Measurements from ENCODE around the gene ADAM8. TPM values are rescaled to one million over a fixed set of nuclear protein-coding genes. Genes with fewer than 3 reads are reported as not detected.

Gene ADAM8
- total RNA-seq, 4 donors from 2014 or later, result 5.1 to 7.6 (median 5.9) TPM; not detected in 1

- H3K4me3 ChIP-seq, result no peak overlapping the region
- no peak for DNase-seq
- TF ChIP-seq CTCF (IDR thresholded peaks at IDR 0.05) (no peak), POLR2A (IDR thresholded peaks at IDR 0.05) (no peak)
- no peak overlapping the region for H3K27ac ChIP-seq
- no peaks in the 10 kb centered on the region for H3K27me3 ChIP-seq
- no peaks in the 10 kb centered on the region for H3K36me3 ChIP-seq
- intact Hi-C loops (cut with DNase I; ENCODE audit: low total_unique reads), result no loop called here
- no peaks in the 10 kb centered on the region for H3K9me3 ChIP-seq
- H3K4me1 ChIP-seq, result no peaks in the 10 kb centered on the region
These were observed 11.3 kb upstream of the ADAM8 start for GRCh38 chr10:133287832-133288500.

GRCh38 chr10:133286366-133286765, 9.7 kb upstream of the ADAM8 start:
- Histone ChIP-seq H3K4me1 (no peaks in the 10 kb centered on the region), H3K9me3 (no peaks in the 10 kb centered on the region), H3K27me3 (no peaks in the 10 kb centered on the region), H3K27ac (no peak overlapping the region), H3K4me3 (no peak overlapping the region), H3K36me3 (no peaks in the 10 kb centered on the region)
- no peak for TF ChIP-seq POLR2A (IDR thresholded peaks at IDR 0.05)
- TF ChIP-seq CTCF (IDR thresholded peaks at IDR 0.05), result no peak
- DNase-seq, result no peak
- intact Hi-C loops (cut with DNase I; ENCODE audit: low total_unique reads), result no loop called here

GRCh38 chr10:133285217-133285616, 8.5 kb upstream of the ADAM8 start:
- H3K9me3 ChIP-seq, result no peaks in the 10 kb centered on the region
- no peaks in the 10 kb centered on the region for H3K4me1 ChIP-seq
- no peaks in the 10 kb centered on the region for H3K36me3 ChIP-seq
- H3K4me3 ChIP-seq, result no peak overlapping the region
- DNase-seq, result no peak
- TF ChIP-seq CTCF (IDR thresholded peaks at IDR 0.05) (no peak), POLR2A (IDR thresholded peaks at IDR 0.05) (no peak)
- intact Hi-C loops (cut with DNase I; ENCODE audit: low total_unique reads), result no loop called here
- H3K27ac ChIP-seq, result no peak overlapping the region
- H3K27me3 ChIP-seq, result no peaks in the 10 kb centered on the region

- H3K27ac ChIP-seq, result no peak overlapping the region
- H3K4me3 ChIP-seq, result no peak overlapping the region
- no peaks in the 10 kb centered on the region for H3K9me3 ChIP-seq
- no peak for TF ChIP-seq POLR2A (IDR thresholded peaks at IDR 0.05)
- no peak for TF ChIP-seq CTCF (IDR thresholded peaks at IDR 0.05)
- H3K4me1 ChIP-seq, result no peaks in the 10 kb centered on the region
- H3K36me3 ChIP-seq, result no peaks in the 10 kb centered on the region
- no peak for DNase-seq
- H3K27me3 ChIP-seq, result no peaks in the 10 kb centered on the region
- intact Hi-C loops (cut with DNase I; ENCODE audit: low total_unique reads), result no loop called here
These were observed 7.3 kb upstream of the ADAM8 start for GRCh38 chr10:133283931-133284330.

- no peaks in the 10 kb centered on the region for H3K36me3 ChIP-seq
- DNase-seq, result no peak
- intact Hi-C loops (cut with DNase I; ENCODE audit: low total_unique reads), result no loop called here
- no peak overlapping the region for H3K4me3 ChIP-seq
- no peaks in the 10 kb centered on the region for H3K9me3 ChIP-seq
- H3K27ac ChIP-seq, result no peak overlapping the region
- no peaks in the 10 kb centered on the region for H3K27me3 ChIP-seq
- H3K4me1 ChIP-seq, result no peaks in the 10 kb centered on the region
- TF ChIP-seq CTCF (IDR thresholded peaks at IDR 0.05), result no peak
- no peak for TF ChIP-seq POLR2A (IDR thresholded peaks at IDR 0.05)
These were observed 6.2 kb upstream of the ADAM8 start for GRCh38 chr10:133282846-133283390.
